Stimulated activated CD4-positive, alpha-beta T cell treated with anti-CD3 and anti-CD28 coated beads, Interleukin-4, amount 100 ng/mL, for 4 hours (primary cell): Measurements from ENCODE around the gene RPEL1.
"Not testable (repeated sequence)": the region's sequence is repeated elsewhere in the genome, so short reads cannot be mapped to it uniquely, and the experiment has no call there.

Source experiments
- DNase-seq, 2 experiments: peaks; one replicate each; pipeline ENCODE4 v3.0.0-alpha.2; 2020

Gene RPEL1

DNA sequence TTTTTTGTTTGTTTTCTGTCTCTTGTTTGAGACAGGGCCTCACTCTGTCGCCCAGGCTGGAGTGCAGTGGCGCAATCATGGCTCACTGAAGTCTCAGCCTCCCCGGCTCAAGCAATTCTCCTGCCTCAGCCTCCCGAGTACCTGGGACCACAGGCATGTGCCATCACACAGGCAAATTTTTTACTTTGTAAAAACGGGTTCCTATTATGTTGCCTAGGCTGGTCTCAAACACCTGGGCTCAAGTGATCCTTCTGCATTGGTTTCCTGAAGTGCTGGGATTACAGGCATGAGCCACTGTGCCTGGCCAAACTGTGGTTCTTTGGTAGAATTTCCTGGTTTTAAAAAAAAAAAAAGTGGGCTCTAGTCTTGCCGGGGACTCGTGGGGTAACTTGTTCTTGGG is at the start of gene RPEL1:
Gene RPEL1 (plus strand): TSS at position 301 of the 400 bp plus-strand sequence. CDS start 110 bp downstream, outside the sequence.
- not testable (repeated sequence) for DNase-seq

DNA sequence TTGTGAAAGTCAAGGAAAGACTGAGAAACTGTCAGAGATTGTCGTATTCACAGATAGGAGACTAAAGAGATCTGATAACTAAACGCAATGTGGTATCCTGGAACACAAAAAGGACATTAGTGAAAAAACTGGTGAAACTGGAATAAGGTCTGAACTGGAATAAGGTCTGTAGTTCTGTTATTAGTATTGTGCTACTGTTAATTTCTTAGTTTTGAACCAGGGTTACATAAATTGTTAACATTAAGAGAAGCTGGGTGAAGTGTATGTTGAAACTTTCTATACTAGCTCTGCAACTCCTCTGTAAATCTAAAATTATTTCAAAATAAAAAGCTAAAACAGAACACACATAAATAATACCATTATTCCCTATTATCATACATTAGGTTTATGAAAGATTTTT is 49.2 kb upstream of the RPEL1 start:
- DNase-seq = no peak

DNA sequence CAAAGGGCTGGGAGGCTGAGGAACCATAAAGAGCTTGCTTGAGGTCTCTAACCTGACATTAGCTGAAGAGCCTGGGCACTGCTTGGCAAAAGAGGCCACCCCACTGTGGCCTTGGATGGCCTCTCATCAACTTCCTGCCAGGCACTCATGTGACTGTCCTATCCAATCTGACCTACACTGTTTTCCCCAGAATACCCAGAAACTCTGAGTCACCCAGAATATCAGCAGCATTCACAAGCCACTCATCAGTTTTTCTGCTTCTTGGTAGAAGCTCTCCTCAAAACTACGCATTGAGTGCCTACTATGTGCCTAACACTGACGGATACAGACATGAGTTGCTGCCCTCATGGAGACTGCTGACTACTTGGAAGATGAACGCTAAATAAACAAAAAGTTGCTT is 48.5 kb upstream of the RPEL1 start:
- DNase-seq = no peak

DNA sequence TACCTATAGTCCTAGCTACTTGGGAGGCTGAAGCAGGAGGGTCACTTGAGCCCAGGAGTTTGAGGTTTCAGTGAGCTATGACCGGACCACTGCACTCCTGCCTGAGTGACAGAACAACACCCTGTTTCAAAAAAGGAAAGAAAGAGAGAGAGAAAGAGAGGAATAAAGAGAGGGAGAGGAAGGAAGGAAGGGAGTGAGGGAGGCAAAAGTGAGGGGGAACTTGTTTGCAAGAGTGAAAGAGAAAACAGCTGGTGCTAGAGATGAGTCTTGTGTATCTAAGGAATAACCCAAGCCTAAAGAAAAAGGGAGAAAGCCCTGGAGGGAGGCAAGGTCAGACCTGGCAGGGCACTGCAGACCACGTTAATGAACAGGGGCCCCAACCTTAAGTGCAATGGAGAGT is 47.8 kb upstream of the RPEL1 start:
- DNase-seq = no peak

DNA sequence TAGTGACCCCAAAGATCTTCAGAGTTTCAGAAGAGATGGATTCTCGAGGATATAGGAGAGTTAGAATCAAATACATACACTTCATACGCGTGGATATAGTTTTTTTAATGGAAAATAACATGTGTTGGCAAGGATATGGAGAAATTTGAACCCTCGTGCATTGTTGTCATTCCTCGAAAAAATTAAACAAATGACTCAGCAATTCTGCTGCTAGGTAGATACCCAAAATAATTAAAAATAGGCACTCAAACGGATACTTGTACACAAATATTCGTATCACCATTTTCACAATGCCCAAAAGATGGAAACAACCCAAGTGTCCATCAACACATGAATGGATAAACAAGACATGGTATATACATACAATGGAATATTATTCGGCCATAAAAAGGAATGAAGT is 47.0 kb upstream of the RPEL1 start:
- DNase-seq = no peak

DNA sequence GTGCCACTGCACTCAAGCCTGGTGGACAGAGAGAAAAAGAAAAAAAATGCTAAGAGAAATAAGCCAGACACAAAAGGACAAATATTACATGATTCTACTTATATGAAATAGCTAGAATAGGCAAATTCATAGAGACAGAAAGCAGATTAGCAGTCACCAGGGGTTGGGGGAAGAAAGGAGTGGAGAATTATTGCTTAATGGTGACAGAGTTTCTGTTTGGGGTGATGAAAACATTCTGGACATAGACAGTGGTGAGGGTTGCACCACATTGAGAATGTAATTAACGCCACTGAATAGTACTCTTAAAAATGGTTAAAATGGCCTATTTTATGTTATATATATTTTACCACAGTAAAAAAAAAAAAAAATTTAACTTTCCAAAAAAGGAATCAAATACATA is 46.2 kb upstream of the RPEL1 start:
- no peak for DNase-seq

DNA sequence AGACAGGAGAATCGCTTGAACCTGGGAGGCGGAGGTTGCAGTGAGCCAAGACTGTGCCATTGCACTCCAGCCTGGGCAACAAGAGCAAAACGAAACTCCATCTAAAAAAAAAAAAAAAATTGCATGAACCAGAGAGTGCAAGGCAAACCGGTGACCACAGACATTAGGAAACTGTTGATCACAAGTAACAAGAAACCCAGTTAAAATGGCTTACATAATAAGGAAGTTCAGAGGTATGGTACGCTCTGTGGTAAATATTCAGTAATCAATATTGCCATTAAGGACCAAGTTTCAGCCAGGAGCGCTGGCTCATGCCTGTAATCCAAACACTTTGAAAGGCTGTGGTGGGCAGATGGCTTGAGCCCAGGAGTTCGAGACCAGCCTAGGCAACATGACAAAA is 43.4 kb upstream of the RPEL1 start:
- DNase-seq = no peak

DNA sequence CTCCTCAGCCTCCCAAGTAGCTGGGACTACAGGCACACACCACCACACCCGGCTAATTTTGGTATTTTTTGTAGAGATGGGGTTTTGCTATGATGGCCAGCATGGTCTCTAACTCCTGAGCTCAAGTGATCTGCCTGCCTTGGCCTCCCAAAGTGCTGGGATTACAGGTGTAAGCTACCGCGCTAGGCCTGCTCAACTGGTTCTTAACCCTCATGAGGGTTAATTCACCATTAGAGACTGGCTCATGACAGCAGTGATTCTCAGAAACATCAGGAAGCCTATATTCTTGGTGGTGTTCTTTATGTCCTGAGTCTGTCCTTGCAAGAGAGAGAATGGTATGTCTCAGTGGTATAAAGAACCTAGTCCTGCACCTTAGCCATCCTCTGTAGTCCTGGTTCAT is 42.2 kb upstream of the RPEL1 start:
- DNase-seq = no peak

DNA sequence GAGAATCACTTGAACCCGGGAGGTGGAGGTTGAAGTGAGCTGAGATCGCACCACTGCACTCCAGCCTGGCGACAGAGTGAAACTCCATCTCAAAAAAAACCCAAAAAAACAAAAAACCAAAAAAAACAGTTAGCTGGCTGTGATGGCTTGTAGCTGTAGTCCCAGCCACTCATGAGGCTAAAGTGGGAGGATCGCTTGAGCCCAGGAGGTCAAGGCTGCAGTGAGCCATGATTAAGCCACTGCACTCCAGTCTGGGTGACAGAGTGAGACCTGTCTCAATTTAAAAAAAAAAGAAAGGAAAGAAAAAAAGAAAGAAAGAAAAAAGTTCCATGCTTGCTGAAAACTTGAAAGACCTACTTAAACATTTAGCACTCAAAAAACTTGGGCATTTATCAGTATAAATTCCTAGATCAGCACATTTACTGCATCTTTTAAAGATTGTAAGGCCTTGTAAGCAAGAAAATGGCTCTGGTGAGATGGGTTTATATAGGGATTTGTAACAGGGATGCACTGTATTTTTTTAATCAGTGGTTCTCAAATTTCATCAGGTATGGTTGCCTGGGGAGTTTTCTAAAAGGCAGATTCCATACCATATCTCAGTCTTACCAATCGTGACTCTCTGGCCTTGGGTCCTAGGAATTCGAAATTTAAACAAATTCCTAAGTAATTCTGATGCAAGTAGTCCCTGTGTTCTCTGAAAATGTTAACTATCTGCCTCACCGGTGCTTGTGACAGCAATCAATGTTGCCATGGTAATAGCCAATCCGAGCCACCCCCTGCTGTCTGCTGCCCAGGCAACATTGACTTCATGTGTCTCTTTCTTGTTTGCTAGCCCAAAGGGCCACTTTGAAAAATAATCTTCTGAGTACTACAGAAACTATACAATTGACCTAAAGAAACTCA is 41.1 kb upstream of the RPEL1 start:
- DNase-seq = no peak

DNA sequence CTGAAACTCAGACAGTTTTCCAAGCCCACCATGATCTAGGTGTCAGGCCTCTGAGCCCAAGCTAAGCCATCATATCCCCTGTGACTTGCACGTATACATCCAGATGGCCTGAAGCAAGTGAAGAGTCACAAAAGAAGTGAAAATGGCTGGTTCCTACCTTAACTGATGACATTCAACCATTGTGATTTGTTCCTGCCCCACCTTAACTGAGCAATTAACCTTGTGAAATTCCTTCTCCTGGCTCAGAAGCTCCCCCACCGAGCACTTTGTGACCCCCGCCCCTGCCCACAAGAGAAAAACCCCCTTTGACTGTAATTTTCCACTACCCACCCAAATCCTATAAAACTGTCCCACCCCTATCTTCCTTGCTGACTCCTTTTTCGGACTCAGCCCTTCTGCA is 40.3 kb upstream of the RPEL1 start:
- not testable (repeated sequence) for DNase-seq

DNA sequence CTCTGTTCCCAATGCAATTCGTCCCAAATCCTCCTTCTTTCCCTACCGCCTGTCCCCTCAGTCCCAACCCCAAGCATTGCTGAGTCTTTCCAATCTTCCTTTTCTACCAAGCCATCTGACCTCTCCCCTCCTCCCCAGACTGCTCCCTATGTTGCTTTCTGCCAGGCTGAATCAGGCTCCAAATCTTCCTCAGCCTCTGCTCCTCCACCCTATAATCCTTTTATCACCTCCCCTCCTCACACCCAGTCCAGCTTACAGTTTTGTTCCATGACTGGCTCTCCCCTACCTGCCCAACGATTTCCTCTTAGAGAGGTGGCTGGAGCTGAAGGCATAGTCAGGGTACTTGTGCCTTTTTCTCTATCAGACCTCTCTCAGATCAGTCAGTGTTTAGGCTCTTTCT is 39.0 kb upstream of the RPEL1 start:
- not testable (repeated sequence) for DNase-seq

DNA sequence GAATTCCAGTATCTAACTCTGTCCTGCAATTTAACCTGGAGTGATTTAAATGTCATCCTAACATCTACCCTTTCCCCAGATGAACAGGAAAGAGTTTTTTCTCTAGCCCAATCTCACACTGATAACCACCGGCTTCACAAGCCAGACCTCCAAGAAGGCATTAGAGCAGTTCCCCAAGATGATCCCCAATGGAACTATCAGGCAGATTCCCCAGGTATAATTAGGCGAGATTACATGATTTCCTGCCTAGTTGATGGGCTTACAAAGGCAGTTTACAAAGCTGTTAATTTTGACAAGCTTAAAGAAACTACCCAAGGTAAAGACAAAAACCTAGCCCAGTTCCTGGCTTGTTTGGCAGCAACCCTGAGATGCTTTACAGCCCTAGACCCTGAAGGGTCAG is 38.5 kb upstream of the RPEL1 start:
- DNase-seq = no peak

DNA sequence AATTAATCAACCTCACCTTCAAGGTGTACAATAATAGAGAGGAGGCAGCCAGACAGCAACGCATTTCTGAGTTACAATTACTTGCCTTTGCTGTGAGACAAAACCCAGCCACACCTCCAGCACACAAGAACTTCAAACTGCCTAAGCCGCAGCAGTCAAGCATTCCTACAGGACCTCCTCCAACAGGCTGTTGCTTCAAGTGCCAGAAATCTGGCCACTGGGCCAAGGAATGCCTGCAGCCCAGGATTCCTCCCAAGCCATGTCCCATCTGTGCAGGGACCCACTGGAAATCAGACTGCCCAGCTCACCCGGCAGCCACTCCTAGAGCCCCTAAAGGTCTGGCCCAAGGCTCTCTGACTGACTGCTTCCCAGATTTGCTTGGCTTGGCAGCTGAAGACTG is 38.0 kb upstream of the RPEL1 start:
- DNase-seq = not testable (repeated sequence)

DNA sequence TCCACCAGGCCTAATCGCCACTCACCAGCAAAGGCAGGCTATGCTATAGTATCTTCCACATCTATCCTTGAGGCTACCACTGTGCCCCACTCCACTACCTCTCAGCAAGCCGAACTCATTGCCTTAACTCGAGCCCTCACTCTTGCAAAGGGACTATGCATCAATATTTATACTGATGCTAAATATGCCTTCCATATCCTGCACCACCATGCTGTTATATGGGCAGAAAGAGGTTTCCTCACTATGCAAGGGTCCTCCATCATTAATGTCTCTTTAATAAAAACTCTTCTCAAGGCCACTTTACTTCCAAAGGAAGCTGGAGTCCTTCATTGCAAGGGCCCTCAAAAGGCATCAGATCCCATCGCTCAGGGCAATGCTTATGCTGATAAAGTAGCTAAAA is 35.4 kb upstream of the RPEL1 start:
- not testable (repeated sequence) for DNase-seq

DNA sequence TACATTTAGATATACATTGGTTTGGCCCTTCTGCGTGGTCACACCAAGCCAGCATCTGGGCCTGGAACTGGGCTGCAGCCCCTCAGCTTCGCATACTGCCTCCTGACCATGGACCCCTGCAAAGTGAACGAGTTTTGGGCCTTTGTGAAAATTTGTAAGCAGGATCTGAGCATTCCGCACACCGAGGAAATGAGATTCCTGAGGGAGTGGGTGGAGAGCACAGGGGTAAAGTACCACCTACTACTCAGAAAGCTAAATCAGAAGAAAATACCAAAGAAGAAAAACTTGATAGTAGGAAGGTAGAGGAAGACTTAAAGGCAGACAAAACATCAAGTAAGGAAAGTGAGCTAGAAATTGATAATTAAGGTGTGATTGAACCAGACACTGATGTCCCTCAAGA is 30.1 kb upstream of the RPEL1 start:
- DNase-seq = no peak

DNA sequence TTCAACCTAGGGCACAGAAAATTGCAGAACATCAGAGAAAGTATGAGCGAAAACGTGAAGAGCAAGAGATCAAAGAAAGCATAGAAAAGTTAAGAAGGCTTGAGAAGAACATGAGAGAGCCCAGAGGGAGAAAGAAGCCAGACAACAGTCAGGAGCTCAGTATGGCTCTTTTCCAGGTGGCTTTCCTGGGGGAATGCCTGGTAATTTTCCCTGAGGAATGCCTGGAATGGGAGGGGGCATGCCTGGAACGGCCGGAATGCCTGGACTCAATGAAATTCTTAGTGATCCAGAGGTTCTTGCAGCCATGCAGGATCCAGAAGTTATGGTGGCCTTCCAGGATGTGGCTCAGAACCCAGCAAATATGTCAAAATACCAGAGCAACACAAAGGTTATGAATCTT is 29.3 kb upstream of the RPEL1 start:
- not testable (repeated sequence) for DNase-seq

DNA sequence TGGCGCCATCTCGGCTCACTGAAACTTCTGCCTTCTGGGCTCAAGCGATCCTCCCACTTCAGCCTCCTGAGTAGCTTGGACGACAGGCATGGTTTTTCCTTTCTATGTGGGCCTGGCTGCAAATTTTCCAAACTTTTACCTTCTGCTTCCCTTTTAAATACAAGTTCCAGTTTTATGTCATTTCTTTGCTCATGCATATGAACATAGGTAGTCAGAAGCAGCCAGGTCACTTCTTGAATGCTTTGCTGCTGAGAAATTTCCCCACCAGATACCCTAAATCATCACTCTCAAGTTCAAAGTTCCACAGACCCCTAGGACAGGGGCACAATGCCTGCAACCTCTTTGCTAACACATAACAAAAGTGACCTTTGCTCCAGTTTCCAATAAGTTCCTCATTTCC is 21.6 kb upstream of the RPEL1 start:
- no peak for DNase-seq

DNA sequence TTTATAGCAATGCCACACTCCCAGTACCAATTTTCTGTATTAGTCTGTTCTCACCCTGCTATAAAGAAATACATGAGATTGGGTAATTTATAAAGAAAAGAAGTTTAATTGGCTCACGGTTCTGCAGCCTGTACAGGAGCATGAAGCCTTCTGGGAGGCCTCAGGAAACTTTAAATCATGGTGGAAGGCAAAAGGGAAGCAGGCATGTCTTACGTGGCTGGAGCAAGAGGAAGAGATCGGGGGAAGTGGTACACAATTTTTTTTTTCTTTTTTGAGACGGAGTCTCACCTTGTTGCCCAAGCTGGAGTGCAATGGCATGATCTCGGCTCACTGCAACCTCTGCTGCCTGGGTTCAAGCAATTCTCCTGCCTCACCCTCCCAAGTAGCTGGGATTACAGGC is 21.0 kb upstream of the RPEL1 start:
- not testable (repeated sequence) for DNase-seq

DNA sequence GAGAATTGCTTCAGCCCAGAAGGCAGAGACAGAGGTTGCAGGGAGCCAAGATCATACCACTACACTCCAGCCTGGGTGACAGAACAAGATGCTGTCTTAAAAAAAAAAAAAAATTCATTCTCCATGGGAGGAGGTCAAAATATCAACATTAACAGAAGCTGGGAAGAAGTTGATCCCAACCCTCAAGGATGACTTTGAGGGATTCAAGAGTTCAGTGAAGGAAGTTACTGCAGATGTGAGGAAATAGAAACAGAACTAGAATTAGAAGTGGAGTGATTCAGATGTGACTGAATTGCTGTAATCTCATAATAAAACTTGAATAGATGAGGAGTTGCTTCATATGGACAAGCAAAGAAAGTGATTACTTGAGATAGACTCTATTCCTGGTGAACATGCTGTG is 19.7 kb upstream of the RPEL1 start:
- DNase-seq = no peak

DNA sequence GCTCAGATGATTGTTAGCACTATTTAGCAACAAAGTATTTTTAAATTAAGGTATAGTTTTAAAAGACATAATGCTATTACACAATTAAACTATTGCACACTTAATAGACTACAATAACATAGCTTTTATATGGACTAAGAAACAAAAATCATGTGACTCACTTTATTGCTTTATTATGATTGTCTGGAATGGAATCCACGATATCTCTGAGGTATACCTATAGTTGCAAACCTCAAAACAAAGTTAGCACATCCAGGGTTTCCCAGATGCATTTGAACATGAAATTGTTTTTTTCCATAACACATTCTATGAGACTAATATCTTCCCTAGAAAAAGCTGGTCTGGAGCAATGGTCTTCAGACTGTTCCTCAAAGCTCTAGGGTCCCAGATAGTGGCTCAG is 18.3 kb upstream of the RPEL1 start:
- DNase-seq = no peak

DNA sequence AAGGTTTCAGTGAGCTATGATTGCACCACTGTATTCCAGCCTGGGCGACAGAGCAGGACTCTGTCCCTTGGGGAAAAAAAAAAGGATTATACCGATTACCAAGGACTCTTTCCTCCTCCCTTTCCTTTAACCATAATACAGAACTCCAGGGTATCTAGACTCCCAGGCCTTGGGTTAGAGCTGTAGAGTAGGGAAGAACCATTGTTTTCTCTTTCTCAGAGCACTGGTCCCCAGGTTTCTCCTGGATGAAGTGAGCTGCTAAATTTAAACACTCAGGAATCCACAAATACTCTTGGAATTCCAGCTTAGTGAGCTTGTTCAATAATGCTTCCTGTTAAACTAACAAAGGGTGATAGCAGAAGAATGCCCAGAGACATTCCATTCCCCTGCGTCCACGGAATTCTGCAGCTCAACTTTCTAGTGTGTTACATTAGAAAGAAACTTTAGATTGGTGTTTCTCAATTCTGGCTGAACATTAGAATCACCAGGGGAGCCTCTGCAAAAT is 14.6 kb upstream of the RPEL1 start:
- DNase-seq = no peak

DNA sequence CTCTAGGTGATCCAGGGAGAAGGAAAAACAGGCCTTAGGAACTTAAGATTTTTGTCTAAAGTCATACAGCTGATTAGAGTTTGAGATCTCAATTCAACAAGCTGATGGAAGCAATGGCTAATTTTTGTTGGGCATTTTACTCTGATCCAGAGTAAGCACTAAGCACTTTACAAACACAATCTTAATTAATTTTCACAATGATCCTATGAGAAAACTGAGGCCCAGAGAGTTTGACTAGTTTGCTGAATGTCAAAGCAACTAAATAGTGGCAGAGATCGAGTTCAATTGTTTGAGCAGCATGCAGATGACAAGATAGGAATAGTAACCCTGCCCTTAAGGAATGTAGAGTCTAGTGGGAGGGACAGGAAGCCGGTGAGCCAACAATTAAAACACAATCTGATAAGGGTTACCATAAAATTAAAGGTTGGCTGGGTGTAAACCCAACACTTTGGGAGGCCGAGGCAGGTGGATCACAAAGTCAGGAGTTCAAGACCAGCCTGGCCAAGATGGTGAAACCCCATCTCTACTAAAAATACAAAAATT is 13.5 kb upstream of the RPEL1 start:
- no peak for DNase-seq

DNA sequence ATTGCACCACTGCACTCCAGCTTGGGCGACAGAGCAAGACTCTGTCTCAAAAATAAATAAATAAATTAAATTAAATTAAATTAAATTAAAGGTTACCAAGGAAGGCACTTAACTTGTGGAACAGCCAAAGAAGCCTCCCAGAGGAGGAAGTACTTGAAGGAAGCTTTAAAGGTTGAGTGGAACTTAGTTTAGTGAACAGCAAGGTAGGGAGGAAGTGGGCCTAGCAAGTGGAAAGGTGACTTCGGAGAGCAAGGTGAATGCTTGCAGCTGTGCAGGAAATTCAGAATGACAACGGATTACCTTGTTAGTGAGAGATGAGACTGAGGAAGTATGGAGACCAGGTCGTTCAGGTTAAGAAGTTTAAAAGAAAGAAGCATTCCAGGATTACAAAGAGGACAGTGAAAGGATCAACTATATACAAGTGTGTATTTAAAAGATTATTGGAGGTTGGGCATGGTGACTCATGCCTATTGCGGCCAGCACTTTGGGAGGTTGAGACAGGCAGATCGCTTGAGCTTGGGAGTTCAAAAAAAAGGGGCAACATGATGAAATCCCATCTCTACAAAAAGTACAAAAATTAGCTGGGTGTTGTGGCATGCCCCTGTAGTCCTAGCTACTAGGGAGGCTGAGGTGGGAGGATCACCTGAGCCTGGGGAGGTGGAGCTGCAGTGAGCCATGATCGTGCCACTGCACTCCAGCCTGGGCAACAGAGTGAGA is 12.8 kb upstream of the RPEL1 start:
- no peak for DNase-seq

DNA sequence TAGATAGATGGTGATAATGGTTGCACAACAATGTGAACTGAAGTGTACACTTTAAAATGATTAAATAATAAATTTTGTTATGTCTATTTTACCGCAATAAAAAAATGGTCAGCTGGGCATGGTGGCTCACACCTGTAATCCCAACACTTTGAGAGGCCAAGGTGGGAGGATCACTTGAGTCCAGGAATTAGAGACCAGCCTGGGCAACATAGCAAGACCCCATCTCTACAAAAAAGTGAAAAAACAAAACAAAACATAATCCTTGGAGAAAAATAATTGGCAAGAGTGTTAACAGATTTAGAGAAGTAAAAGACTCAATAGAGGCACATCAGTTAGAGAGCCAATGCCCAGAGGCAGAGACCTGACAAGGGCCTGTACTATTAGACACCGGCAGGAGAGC is 9.9 kb upstream of the RPEL1 start:
- DNase-seq = no peak
